GM19238 (cell line): Measurements from ENCODE around the gene FERMT1.
"Not testable (repeated sequence)": the region's sequence is repeated elsewhere in the genome, so short reads cannot be mapped to it uniquely, and the experiment has no call there.

ENCODE experiments used
- DNase-seq: peaks from one replicate; pipeline ENCODE4 v3.0.0; 2011; ENCODE audit warnings: low spot score; ENCODE audit not compliant: insufficient read length

The FERMT1 gene

DNA sequence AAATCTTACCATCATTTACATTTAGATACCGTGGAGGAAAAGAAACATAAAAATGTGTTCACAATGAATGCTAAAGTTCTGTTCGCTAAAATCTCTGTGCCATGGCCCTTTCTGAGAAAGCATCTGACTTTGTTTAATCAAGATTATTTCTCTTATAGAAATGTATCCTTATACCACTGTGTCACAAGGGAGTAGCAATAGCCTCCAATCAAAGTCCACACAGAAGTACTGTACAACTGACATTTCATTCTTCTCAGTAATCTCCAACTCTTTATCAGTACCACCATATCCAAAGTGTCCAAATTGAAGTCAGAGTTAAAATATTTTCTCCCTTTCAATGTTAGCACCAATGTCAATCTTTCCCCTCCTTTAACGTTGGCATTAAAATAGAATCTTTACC is 6.1 kb downstream of the FERMT1 start:
- DNase-seq, result no peak

- no peak for DNase-seq
Observed at GRCh38 chr20:6115221-6115895, 7.5 kb downstream of the FERMT1 start.

- DNase-seq, result no peak
Observed at GRCh38 chr20:6114696-6115095, 8.1 kb downstream of the FERMT1 start.

GRCh38 chr20:6113951-6114350 is 8.9 kb downstream of the FERMT1 start:
- DNase-seq, result no peak

- DNase-seq, result not testable (repeated sequence)
Observed at GRCh38 chr20:6112965-6113364, 9.9 kb downstream of the FERMT1 start.

- DNase-seq, result no peak
Observed at GRCh38 chr20:6108330-6108729, 14.5 kb downstream of the FERMT1 start.

DNA sequence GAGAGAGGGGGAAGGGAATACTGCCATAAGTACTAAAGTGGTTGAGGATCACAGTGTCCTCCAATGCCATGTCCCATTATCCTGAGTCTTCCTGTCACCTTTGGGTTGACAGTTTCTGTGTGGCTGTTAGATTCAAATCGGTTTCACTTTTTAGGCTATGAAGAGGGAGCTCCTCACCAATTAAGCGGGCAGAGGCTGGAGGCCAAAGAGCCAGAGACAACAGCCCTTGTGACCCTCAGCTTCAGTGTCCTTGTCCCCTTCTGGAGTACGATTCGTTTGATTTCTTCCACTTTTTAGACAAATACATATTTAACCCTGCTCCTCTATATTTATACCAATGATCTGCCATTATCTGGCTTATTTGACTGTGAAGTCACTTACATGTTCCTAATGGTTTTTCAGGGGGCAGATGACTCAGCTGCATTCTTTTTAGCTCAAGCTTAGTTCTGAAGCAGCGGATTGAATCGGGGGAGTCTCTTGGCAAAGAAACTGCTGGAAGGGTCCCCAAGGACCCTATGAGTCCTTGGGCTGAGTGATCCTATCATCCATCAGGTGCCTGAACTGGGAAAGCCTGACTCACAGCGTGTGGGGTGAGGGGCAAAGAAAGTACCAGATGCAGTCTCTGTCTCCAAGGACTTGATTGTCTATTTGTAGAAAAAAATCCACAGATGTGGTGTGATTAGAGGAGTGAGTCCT is 18.2 kb downstream of the FERMT1 start:
- no peak for DNase-seq

DNA sequence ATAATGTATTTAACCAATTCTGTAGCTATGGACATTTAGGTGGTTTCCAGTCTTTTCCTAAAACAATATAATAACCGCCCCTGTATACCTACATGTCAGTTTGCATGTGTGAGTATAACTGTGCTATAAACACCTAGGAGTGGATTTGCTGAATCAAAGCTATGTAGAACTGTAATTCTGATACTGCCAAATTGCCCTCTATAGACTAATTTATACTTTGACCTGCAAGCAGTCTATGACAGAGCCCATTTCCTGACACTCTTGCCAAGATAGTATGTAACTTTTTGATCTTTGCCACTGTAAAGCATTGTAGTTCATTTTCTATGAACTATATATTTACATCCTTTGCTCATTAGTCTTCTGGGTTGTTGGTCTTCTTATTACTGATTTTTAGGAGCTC is 19.5 kb downstream of the FERMT1 start:
- no peak for DNase-seq

DNA sequence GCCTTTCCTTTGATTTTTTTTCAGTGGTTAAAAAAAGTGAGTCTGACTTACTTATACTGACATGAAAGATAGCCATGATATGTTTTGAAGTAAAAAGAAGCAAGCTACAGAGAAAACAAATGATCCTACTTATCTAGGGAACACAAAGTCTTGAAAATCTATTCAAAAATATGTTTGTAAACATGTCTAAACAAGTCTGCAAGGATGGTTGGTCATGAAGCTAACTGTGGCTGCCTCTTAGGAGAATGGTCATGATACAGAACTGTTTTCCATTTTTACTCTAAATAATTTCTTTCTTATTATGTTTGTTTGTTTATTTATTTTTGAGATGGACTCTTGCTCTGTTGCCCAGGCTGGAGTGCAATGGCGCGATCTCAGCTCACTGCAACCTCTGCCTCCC is 21.5 kb downstream of the FERMT1 start:
- DNase-seq, result no peak

- no peak for DNase-seq
Observed at GRCh38 chr20:6100246-6100645, 22.6 kb downstream of the FERMT1 start.

GRCh38 chr20:6099819-6100218 is 23.0 kb downstream of the FERMT1 start:
- DNase-seq, result no peak

DNA sequence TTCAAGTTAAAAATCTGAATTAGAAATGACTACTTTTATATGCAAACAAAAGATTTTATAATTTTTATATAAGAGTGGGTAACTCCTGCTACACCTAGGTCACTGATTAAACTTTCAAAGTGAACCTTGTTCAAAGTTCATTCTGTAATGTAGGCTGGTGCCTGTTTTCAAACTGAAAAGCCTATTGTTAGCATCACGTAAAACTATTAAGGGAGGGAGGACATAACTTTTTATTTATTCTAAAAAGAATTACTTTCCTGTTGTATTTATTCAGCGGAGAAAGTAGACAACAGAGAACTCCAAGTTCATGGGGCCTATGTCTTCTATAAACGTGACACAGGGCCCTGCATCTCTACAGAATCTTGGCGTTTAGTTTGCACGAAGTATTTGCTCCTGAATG is 27.4 kb downstream of the FERMT1 start:
- no peak for DNase-seq

DNA sequence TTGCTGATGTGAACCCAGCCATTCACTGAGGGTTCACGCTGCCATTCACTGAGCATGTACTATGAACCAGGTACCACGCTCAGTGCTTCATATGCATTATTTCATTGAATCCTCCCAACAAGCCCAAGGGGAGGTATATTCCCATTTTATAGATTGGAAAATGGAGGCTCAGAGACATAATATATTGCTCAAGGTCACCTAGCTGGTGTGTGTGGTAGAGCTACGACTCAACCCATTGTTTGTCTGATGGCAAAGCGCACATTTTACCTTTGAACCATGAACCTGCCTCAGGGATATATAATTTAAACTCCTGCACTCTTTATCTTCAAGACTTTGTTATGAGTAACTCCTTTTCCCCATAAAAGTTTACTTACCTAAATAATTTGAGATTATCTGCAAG is 28.3 kb downstream of the FERMT1 start:
- no peak for DNase-seq

DNA sequence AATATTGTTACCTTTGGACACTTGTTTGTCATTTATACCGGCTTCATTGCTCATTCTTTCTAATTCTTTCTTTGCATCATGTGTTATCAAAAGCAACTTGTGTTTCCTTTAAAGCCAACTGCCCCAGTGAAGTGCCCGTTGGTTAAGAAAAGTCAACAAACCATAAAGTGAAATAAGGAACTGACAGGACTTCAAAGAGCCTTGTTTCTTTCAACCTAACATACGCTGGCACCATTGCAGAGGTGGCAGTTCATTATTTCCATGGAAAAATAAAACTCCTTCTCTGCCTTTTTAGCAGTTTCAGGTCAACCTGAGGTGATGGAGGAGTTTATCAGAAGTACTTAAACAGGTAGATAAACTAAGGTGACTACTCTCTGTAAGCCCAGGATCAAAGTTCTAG is 28.8 kb downstream of the FERMT1 start:
- no peak for DNase-seq

GRCh38 chr20:6091661-6092060 is 31.2 kb downstream of the FERMT1 start:
- no peak for DNase-seq

GRCh38 chr20:6086868-6087267 is 36.0 kb downstream of the FERMT1 start:
- no peak for DNase-seq

- DNase-seq, result no peak
Observed at GRCh38 chr20:6083926-6084325, 38.9 kb downstream of the FERMT1 start.

DNA sequence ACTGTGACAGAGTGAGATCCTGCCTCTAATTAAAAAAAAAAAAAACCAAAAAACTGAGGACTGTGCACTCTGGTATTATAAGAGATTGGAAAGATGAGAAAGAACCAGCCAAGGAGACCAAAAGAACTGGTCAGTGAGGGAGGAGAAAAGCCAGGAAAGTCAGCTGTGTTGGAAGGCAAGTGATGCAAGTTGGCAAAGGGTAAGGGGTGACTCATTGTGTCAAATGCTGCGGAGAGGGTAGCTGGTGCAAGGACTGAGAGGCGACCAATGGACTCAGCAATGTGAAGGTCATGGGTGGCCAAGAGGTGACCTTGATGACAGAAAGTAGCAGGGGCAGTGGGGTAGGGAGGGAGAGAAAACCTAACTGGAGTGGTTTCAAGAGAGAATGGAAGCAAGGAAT is 41.6 kb downstream of the FERMT1 start:
- no peak for DNase-seq

- no peak for DNase-seq
Observed at GRCh38 chr20:6079016-6079415, 43.8 kb downstream of the FERMT1 start.

DNA sequence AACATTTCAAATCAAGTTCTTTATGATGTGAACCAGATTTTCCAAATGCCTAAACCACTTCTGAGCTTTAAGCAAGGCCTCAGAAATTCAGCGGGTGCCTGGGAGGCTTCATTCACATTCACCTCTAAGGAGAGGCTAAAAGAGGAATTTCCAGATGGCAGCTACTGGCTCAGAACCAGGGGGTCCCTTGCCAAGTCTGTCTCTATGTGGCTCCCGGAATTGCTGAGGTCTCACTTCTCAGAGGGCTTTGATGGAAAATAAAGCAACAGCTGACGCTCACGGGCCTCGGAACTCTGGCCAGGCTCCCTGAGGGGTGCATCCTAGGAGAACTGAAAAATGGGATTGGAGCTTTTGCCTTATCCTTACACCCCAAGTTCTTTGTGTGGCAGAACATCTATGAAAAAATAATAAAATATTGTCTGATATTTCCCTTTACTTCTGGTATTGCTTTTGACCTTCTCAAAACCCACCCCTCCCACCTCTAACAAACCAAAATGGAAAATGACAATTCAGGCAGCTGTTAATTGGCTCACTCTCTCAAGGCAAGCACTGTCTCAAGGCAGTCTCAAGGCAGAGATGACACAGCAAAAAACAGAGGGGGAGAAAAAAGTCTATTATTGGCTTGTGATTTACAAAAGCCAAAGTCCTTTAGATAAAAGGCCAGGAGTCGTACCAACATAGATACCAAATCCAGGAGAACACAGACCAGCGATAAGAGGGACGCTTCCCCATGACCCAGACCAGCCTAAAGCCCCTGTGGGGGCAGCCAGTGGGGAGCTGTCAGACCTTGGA is 47.2 kb downstream of the FERMT1 start:
- DNase-seq, result no peak

DNA sequence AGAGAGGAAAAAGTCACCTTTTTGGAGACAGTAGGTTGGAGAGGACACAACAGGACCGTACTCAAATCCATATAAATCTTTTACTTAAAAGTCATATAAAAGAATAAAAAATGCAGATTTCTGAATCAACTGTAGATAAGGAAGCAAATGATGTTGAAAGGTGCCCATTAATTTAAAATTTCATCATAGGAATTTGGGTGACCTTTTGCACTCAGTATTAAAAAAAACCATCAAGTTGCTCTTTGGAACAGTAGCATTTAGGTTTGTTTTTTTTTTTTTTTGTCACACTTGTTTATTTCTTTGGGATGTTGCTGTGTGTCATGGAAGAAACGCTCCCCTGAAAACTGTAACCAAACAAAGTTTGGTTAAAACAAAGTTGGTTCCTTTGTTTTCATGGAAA is 48.0 kb downstream of the FERMT1 start:
- DNase-seq, result no peak

DNA sequence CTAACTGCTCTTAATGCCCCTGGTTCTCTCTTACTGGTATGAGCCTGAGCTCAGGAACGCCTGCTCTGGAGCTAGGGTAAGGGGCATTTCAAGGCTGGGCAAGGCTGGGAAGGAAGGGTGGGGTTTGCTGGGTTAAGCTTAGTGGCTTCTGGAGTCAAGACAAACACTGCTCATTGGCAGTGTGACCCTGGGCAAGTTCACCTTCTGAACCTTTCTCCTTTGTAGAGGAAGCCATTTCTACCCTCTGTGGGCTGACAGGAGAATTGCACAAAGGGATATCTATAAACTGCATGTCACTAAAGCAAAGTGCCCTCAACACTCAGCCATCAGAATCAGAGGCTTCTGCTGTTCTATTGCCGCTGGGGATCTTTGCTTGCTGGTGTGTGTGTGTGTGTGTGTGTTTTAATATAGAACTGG is 48.7 kb downstream of the FERMT1 start:
- DNase-seq, result no peak
